Effector memory CD8-positive, alpha-beta T cell (primary cell): ENCODE measurements around the gene HOXD4.

ENCODE experiments used
- ATAC-seq: fragments of 150-1000 bp; cut with Tn5 transposase; replicated peaks from 2 replicates; pipeline ENCODE4 v1.10.0; 2021; ENCODE audit warnings: mild to moderate bottlenecking, moderate library complexity
- DNase-seq, 3 experiments: peaks; one replicate each; pipeline ENCODE4 v3.0.0; 2021
- H3K27ac Mint-ChIP-seq, 2 donors: one replicate each; pipeline ENCODE4 v1.8.0; 2022; ENCODE audit warnings: mild to moderate bottlenecking in 2 of 2, mixed read lengths in 2 of 2, moderate library complexity in 2 of 2
- H3K27me3 Mint-ChIP-seq, 2 donors: one replicate each; pipeline ENCODE4 v1.8.0; 2022; ENCODE audit warnings: mixed read lengths in 2 of 2
- H3K36me3 Mint-ChIP-seq: one replicate; pipeline ENCODE4 v1.8.0; 2022; ENCODE audit warnings: mild to moderate bottlenecking, moderate library complexity, mixed read lengths; ENCODE audit not compliant: insufficient read depth
- H3K4me1 Mint-ChIP-seq, 2 donors: one replicate each; pipeline ENCODE4 v1.8.0; 2022; ENCODE audit warnings: low read depth in 2 of 2, mixed read lengths in 2 of 2
- H3K4me3 Mint-ChIP-seq, 2 donors: one replicate each; pipeline ENCODE4 v1.8.0; 2022; ENCODE audit warnings: mild to moderate bottlenecking in 2 of 2, mixed read lengths in 2 of 2, moderate library complexity in 2 of 2
- H3K9me3 Mint-ChIP-seq, 2 donors: one replicate each; pipeline ENCODE4 v1.8.0; 2022; ENCODE audit warnings: mixed read lengths in 2 of 2

Gene HOXD4

DNA sequence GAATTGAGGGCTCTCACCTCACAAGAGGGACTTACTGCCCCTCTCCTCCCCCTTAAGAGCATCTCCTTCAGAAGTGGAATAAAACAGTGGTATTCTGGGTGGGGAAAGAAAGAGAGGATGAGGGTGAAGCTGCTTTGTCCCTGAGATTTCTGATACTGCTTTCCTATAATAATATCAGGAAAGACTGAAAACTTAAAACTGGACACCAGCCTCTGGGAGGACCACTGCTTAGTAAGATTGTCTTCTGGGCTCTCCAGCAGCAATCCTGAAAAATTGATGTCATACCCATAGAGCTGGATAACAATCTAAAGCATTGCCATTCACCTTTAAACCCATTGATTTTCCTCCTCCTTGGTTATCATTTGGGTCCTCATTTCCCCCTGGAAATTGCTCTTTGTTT lies 4.7 kb upstream of the HOXD4 start:
- Mint-ChIP-seq H3K9me3 (no peaks in the 10 kb centered on the region), H3K4me3 (no peak overlapping the region), H3K27ac (no peak overlapping the region), H3K4me1 (no peaks in the 10 kb centered on the region), H3K27me3 (peaks cover 99 to 100% of the 10 kb centered on the region in 2 donors), H3K36me3 (peaks cover 2% of the 10 kb centered on the region)
- DNase-seq (no peak), ATAC-seq (no peak)

DNA sequence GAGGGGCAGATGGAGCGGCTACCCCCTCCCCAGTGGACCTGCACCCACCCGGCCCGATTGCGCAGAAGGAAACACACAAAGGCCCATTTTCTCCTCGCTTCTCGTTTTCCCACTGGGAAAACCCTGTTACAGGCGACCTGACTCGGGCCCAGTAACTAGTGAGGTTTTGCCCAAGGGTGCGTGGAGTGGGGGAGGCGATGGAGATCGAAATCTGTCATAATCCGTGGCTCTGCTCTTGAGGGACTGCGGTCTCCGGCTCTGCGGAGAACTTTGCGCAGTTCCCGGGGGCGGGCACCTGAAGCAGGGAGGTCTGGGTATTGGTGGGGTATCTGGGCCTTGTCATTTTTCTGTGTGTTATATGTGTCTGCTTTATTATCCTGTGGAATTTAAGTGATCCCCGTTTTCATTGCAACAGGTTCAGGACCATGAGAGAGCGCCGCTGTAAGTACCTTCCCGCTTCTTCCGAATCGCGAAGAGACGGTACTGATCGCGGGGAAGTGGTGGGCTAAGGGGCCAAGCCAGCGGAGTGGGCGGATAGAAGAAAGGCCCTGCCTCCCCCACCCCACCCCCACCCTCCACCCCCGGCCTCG lies 4.0 kb upstream of the HOXD4 start:
- ATAC-seq (no peak), DNase-seq (no peak)
- H3K4me1 Mint-ChIP-seq: peaks cover 0 to 2% of the 10 kb centered on the region in 2 donors
- H3K36me3 Mint-ChIP-seq: no peaks in the 10 kb centered on the region
- H3K4me3 Mint-ChIP-seq: no peak overlapping the region
- H3K9me3 Mint-ChIP-seq: no peaks in the 10 kb centered on the region
- no peak overlapping the region for H3K27ac Mint-ChIP-seq
- peaks cover 94 to 100% of the 10 kb centered on the region in 2 donors for H3K27me3 Mint-ChIP-seq

DNA sequence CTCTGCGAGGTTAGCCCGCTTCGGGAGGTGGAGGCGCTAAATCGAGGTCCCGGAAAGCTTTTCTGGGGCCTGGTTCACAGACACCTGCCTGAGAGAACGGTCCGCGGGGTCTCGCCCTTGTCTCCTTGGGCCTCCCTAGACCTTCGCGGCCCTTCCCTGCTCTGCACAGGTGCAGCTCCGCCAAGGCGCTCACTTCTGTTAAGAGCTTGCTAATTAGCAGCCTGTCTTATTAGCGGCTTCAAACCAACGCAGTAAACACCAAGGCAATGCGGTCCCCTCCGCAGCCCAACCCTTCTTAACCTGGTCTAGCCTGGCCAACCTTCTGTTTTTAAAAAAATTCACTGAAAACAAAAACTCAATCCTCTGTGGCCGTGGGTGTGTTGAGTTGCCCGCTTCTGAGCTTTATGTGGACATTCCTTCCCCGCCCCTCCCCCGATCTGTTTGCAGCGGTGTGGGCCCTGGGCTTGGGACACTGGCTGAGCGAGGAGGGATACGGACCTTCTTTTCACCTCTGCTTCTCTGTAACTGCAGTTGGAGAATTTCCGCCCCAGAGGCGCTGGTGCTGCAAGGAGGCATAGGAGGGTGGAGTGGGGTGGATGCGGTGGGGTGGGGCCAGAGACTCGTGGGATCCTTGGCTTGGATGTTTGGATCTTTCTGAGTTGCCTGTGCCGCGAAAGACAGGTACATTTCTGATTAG lies 3.4 kb upstream of the HOXD4 start:
- no peaks in the 10 kb centered on the region for H3K9me3 Mint-ChIP-seq
- H3K27me3 Mint-ChIP-seq: peaks cover 95 to 100% of the 10 kb centered on the region in 2 donors

DNA sequence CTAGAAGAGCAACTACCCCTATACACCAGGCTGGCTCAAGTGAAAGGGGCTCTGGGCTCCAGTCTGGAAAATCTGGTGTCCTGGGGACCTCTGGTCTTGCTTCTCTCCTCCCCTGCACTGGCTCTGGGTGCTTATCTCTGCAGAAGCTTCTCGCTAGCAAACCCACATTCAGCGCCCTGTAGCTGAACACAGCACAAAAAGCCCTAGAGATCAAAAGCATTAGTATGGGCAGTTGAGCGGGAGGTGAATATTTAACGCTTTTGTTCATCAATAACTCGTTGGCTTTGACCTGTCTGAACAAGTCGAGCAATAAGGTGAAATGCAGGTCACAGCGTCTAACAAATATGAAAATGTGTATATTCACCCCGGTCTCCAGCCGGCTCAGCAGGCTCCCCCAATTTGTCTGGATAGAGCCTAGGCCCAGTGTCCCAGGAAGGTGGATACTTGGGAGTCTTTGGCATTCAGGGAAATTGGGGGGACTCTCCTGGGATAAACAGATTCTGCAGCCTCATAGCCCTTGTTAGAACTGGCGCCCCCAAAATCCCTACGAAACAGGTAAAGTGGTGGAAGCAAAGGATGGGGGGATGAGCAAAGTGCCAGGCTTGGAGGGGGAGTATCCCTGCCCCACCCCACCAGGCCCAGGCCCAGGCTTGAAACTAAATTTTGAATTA lies 2.5 kb upstream of the HOXD4 start:
- DNase-seq: no peak
- Mint-ChIP-seq H3K27ac (no peak overlapping the region), H3K27me3 (peaks cover 93 to 100% of the 10 kb centered on the region in 2 donors), H3K9me3 (no peaks in the 10 kb centered on the region), H3K4me1 (peaks cover 0 to 2% of the 10 kb centered on the region in 2 donors), H3K4me3 (no peak overlapping the region), H3K36me3 (no peaks in the 10 kb centered on the region)
- ATAC-seq: no peak

More for the DNA sequence above, 3.4 kb upstream of the HOXD4 start:
- Mint-ChIP-seq H3K4me3 (no peak overlapping the region), H3K27ac (no peak overlapping the region), H3K36me3 (no peaks in the 10 kb centered on the region), H3K4me1 (peaks cover 0 to 2% of the 10 kb centered on the region in 2 donors)
- ATAC-seq (no peak), DNase-seq (no peak)

DNA sequence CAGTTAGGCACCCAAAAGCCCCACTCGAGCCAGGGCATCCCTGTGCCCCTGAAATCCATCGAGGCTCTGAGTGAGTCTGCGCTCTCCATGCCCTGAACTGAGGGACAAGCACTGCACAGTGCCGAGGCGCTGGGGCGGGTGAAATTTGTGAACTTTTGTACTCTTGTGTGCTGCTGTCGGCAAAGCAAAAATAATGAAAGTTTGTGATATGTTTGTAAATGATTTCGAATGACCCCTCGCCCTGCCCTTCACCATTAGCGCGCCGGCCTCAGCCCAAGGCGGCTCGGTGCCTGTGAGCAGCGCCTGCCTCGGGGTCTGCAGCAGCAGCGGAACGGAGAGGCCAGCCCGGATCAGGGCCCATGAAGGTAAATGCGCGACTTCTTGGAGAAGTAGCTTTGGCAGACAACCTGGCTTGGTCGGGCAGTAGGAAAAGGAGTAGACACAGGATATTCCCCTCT lies 1.8 kb upstream of the HOXD4 start:
- Mint-ChIP-seq H3K4me3 (no peak overlapping the region), H3K4me1 (peaks cover 0 to 2% of the 10 kb centered on the region in 2 donors), H3K27me3 (peaks cover 93 to 100% of the 10 kb centered on the region in 2 donors), H3K36me3 (no peaks in the 10 kb centered on the region), H3K9me3 (no peaks in the 10 kb centered on the region), H3K27ac (no peak overlapping the region)
- no peak for ATAC-seq
- no peak for DNase-seq

DNA sequence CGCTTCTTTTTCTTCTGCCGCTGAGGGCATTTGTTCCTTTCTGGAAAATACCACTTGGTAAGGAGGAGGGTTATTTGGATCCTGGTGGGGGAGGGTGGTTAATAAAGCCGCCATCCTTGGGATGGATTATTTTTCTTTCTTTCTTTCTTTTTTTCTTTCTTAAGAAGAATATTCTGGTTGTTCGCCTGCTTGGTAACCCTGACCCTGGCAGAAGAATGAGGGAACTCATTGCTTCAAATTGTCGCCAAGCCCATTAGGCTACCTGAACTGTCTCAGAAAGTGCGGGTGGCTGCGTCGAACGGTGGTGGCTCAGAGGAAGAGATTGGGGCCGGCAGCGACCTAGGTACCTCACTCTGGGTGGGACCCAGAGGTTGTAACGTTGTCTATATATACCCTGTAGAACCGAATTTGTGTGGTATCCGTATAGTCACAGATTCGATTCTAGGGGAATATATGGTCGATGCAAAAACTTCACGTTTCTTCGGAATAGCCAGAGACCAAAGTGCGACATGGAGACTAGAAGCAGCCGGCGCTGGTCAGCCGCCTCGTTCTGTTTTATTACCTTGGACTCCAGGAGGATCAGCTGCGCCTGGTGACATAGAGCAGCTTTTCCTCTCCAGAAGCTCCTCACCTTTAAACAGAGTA lies 1.3 kb upstream of the HOXD4 start:
- DNase-seq (no peak), ATAC-seq (no peak)
- Mint-ChIP-seq H3K36me3 (no peaks in the 10 kb centered on the region), H3K4me1 (peaks cover 0 to 2% of the 10 kb centered on the region in 2 donors), H3K27me3 (peaks cover 93 to 100% of the 10 kb centered on the region in 2 donors), H3K27ac (no peak overlapping the region), H3K9me3 (no peaks in the 10 kb centered on the region), H3K4me3 (no peak overlapping the region)

DNA sequence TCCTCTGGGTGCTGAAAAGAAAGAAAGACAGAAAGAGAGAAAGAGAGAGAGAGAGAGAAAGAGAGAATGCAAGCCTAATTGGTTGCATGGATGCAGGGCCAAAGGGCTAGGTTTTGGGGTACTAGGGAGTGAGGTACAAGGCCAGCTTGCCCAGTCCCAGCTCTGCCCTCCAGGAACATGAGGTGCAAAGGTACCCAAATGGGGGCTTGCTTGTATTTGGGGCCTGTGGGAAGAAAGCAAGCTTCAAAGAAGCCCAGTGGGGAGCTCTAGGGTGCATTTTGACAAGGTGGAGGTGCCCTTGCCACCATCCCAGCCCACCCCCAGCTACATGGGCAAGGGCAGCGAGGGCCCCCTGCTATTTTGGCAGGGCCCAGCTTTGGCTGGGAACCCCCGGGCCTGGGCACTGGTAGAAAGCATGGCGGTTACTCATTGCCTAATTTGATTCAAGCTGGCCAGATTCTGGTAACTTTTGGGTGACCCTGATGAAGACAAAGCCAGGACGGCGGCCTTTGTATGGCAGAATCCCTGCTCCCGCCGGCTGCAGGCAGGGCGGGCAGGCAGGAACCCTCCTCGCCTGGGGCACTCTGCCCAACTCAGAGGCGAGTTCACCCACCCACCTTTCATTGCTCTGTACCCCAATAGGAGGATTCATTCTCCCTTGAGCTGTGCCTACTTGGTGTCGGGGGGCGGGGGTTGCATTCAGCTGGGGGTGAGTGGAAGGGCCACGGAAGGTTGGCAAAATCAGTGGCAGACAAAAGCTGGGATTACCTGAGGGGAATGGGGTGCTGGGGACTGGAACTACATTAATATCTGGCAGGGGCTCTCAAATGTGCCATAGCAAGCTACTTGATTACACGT lies 537 bp upstream of the HOXD4 start:
- Mint-ChIP-seq H3K27me3 (peaks cover 93 to 100% of the 10 kb centered on the region in 2 donors), H3K4me1 (peaks cover 0 to 2% of the 10 kb centered on the region in 2 donors), H3K36me3 (no peaks in the 10 kb centered on the region), H3K4me3 (no peak overlapping the region), H3K9me3 (no peaks in the 10 kb centered on the region), H3K27ac (no peak overlapping the region)
- ATAC-seq (no peak), DNase-seq (no peak)

DNA sequence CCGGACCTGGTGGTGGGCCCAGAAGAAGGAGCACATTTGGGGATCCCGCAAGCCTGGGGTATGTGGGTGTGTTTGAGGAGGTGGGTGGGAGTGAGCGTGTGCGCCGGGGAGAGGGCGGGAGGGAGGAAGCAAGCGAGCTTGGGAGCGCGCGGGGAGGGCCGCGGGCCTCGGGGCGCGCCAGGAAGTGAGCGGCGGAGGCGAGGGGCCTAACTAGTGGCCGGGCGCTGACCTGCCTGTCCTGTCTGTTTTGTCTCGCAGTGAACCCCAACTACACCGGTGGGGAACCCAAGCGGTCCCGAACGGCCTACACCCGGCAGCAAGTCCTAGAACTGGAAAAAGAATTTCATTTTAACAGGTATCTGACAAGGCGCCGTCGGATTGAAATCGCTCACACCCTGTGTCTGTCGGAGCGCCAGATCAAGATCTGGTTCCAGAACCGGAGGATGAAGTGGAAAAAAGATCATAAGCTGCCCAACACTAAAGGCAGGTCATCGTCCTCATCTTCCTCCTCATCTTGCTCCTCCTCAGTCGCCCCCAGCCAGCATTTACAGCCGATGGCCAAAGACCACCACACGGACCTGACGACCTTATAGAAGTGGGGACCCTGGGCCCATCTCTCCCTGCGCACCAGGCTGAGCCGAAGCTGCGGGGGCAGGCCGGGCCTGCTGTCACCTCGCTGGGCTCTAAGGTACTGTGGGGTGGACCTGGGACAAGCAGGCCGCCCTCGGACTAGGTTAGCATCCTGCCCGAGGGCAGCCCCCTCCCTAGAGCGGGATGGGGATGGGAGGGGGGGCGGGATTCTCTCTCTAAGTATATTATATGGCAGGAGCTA lies 1.2 kb downstream of the HOXD4 start:
- H3K4me3 Mint-ChIP-seq: no peak overlapping the region
- ATAC-seq (no peak), DNase-seq (no peak)
- H3K36me3 Mint-ChIP-seq: peaks cover 3% of the 10 kb centered on the region
- H3K27ac Mint-ChIP-seq: no peak overlapping the region
- peaks cover 91 to 100% of the 10 kb centered on the region in 2 donors for H3K27me3 Mint-ChIP-seq
- peaks cover 3 to 4% of the 10 kb centered on the region in 2 donors for H3K4me1 Mint-ChIP-seq
- H3K9me3 Mint-ChIP-seq: no peaks in the 10 kb centered on the region

DNA sequence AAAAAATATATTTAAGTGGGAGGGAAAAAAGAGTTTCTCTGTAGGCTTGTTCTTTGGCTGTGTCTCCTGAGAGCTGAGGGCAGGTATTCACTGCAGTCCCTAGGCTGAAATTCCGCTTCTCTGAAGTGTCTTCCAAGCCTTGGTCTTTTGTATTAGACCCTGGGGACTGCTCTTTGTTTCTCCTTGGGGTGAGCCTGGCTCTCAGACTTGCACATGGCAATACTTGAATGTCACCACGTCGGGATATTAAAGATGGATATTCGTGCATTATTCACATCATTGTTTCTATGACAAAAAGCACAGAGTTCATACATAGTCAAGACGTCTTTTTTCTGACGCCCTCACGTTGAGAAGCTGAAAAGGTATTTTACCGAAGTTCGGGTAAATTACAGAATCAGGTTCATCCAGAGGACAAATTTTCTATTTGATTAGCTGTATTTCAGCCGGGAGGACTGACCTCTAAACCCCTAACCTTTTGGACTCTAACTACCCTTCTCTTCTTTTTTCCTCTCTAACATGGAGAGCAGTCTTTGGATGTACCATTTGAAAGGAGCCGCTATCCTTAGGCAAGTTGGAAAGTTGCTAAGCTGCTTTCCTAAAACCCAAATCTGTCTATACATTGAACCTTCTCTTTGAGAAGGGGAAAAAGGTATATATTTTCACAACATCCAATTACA lies 3.4 kb downstream of the HOXD4 start:
- no peaks in the 10 kb centered on the region for H3K9me3 Mint-ChIP-seq
- no peak overlapping the region for H3K27ac Mint-ChIP-seq
- H3K4me1 Mint-ChIP-seq: peaks cover 8 to 11% of the 10 kb centered on the region in 2 donors
- DNase-seq (no peak), ATAC-seq (no peak)
- no peak overlapping the region for H3K4me3 Mint-ChIP-seq
- peaks cover 9% of the 10 kb centered on the region for H3K36me3 Mint-ChIP-seq
- H3K27me3 Mint-ChIP-seq: peaks cover 86 to 100% of the 10 kb centered on the region in 2 donors

DNA sequence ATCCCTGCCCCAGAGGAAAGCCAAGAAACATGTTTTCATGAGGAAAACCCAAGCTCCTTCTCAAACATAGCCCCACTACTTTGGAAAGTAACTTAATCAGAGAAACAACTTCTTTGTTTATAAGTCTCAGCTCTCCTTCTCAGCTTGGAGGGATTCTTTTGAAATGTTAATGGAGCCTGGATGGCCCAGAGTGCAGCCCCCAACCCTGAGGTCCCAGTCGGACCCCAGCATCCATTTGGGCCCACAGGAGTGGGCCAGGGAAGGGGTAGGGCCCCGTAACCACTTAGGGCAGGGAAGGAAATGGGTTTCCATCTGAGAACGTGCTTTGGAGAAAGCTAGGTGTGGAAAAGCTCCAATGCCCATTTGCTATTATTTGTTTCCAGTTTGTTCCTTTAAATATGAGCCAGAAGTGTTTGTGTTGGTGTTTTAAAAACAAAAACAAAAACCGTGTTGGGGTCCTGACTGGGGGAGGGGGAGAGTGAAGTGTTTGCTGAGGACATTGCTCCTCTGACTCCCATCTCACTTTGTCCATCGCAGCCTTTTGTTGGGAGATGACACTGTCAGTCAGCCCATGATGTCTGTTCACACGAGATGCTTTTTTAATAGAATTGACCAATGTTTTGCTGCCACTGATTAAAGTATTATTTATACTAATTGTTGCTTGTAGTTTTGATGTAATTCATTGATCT lies 4.2 kb downstream of the HOXD4 start:
- Mint-ChIP-seq H3K27me3 (peaks cover 83 to 100% of the 10 kb centered on the region in 2 donors), H3K36me3 (peaks cover 11% of the 10 kb centered on the region), H3K27ac (no peak overlapping the region), H3K4me3 (no peak overlapping the region), H3K9me3 (no peaks in the 10 kb centered on the region), H3K4me1 (peaks cover 8 to 11% of the 10 kb centered on the region in 2 donors)
- ATAC-seq: no peak
- no peak for DNase-seq

DNA sequence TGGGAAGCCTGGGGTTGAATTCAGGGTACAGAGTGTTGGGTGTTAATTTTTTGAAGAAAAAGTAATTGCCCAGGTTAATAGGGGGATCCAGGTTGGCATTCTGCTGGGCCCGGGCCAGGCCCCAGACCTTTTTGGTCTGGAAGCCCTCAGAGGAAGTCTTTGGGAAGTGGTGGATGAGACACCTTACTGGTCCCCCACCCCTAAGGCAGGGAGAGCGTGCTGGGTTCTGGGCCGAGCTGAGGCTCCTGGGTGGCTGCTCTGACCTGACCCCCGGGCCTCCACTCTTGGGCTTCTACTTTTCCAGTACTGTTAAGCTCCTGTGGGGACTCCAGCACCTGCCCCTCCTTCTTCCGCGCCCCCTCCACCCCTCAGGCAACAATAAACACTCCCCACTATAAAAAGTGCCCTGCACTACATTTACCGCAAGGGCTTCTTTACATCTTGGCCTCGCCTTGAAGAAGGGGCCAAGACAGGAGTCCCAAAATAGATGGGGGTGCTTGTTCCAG lies 5.0 kb downstream of the HOXD4 start:
- Mint-ChIP-seq H3K27ac (no peak overlapping the region), H3K27me3 (peaks cover 83 to 100% of the 10 kb centered on the region in 2 donors), H3K4me1 (peaks cover 10 to 11% of the 10 kb centered on the region in 2 donors), H3K9me3 (no peaks in the 10 kb centered on the region), H3K4me3 (peak overlapping the region in 1 of 2 donors; percentile 21), H3K36me3 (peaks cover 18% of the 10 kb centered on the region)
- DNase-seq: no peak
- no peak for ATAC-seq
